GM19397 (cell line): ENCODE measurements around the gene CACNA1I.

Experiments
- ATAC-seq: cut with Tn5 transposase; IDR thresholded peaks from one replicate; pipeline ENCODE4 v1.9.1; 2021; ENCODE audit warnings: mild to moderate bottlenecking, moderate library complexity; ENCODE audit not compliant: unreplicated experiment

CACNA1I gene

DNA sequence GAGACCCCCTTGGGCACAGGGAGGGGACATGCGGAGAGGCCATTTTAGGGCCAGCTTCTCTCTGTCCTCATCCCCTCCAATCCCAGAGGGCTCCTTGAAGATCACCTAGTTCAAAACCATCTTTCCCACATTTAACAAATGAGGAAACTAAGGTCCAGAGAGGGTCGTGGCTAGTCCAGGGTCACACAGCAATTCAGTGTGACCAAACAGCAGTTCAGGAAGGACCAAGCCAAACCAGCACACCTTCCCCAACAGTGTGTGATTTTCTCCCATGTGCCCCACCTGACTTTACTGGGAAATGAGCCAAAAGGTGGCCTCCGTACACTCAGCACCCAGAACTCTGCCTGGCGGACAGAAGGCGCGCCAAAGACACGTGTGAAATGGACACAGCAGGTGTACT lies 51.3 kb downstream of the CACNA1I start:
- ATAC-seq, result no peak

DNA sequence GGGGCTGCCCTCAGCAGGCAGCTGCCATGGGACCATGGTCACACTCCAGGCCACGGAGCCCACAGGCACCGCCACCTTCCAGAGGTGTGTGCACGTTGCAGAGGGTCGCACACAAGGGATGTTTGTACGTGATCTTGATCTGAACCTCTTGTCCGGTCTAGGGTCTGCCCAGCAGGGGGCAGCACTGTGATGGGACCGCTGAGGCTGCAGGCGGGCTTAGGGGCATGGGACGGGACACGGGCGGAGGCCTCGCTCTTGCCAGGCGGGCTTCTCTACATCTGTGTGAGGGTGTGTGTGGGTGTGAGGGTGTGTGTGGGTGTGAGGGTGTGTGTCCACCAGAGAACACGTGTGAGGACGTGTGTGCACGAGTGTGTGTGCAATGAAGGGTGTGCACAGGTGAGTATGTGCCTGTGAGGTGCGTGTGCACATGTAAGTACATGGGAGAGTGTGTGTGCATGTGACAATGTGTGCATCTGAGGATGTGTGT lies 52.4 kb downstream of the CACNA1I start:
- no peak for ATAC-seq

DNA sequence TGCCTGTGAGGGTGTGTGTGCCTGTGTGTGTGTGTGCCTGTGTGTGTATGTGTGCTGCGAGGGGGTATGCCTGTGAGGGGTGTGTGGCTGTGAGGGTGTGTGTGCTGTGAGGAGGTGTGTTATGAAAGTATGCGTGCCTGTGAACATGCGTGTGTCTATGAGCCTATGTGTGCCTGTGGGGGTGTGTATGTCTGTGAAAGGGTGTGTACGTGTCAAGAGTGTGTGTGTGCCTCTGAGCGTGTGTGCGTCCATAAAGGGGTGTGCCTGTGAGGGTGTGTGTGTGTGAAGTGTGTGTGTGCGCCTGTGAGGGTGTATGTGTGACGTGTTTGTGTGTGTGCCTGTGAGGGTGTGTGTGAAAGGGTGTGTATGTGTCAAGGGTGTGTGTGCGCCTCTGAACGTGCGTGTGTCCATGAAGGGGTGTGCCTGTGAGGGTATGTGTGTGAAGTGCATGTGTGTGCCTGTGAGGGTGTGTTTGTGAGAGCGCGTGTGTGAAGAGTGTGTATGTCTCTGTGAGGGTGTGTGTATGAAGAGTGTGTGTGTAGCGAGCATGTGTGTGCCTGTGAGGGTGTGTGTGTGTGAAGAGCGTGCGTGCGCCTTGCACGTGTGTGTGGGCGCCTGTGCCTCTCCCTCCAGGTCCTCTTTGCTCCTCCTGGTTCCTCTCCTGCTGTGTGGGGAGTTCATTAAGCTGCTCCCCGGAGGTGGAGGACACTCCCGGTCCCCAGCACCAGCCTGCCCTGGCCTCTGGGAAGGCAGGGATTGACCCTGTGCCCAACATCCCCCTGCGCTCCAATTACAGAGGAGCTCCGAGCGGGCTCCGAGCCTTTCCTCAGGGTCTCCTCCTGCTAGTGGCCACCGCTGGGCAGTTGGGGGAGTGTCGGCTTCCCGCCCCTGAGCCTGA lies 53.3 kb downstream of the CACNA1I start:
- ATAC-seq, result no peak

DNA sequence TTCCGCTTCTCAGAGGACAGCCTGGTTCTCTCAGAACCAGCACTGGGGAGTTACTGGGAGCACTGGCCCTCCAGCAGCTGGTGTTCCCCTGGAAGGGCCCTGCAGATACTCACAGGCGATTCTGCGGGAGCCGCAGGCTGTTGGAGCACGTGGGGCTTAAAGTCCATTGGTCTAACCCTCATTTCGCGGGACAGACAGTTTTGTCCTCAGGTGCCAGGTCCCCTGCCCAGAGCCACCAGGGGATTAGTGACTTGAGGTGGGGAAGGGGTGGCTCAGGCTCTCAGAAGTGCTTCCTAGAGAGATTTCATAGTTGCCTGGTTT lies 53.9 kb downstream of the CACNA1I start:
- no peak for ATAC-seq

DNA sequence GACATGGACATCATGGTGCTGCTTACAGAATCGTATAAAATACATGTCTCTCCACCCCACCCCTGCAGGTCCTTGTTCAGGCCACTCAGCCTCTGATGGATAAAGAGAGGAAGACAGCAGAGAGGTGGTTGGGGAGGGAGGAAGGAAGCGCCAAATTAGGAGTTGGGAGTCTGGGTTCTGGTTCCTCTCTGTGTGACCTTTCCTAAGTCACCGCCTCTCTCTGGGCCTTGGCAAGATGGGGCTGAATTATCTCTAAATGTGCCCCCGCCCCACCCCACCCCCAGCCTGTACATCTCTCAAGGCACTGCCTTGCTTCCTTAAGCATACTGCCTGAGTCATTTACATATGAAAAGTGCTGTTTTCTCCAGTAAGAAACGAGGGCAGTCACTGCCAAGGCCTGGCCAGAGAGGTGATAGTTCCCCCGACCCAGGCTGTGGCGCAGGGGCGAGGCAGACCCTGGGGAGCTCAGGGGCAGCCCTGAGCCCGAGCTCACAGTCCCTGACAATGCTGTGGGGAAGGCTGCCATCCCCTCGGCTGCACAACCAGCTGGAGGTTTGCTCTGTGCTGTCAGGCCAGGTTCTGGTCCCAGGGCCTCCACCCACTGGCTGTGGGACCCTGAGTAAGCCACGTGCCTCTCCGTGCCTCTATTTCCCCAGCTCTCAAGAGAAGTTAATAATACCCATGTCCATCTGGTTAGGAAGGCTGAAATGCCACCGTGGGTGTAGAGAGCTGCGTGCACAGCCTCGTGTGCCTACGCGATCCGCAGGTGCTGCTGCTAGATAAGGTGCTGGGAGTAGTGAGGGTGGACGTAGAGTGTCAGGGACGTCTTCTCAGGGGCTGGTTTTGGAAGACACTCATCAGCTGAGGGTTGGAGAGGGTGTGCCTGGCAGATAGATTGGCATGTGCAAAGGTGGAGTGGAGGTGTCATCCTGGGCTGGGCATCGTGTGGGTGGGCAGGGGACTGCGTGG lies 55.3 kb downstream of the CACNA1I start:
- ATAC-seq, result no peak

DNA sequence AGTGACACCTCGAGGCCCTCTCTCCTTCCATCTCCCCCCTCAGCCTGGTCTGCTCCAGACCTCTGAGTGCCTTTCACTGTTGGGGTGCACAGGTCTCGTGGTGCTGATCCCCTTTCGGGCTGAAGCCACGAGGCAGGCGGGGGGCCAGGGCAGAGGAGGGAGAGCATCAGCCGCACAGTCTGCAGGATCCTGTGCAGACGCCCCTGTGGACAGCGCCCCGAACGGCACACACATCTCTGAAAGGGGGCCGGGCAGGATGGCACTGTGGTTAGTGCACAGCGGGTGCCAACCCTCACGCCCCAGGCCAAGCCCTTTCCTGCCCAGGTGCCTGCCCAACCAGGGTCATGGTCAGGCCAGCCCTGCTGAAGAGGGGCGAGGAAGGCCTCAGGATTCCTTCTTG lies 56.7 kb downstream of the CACNA1I start:
- no peak for ATAC-seq

DNA sequence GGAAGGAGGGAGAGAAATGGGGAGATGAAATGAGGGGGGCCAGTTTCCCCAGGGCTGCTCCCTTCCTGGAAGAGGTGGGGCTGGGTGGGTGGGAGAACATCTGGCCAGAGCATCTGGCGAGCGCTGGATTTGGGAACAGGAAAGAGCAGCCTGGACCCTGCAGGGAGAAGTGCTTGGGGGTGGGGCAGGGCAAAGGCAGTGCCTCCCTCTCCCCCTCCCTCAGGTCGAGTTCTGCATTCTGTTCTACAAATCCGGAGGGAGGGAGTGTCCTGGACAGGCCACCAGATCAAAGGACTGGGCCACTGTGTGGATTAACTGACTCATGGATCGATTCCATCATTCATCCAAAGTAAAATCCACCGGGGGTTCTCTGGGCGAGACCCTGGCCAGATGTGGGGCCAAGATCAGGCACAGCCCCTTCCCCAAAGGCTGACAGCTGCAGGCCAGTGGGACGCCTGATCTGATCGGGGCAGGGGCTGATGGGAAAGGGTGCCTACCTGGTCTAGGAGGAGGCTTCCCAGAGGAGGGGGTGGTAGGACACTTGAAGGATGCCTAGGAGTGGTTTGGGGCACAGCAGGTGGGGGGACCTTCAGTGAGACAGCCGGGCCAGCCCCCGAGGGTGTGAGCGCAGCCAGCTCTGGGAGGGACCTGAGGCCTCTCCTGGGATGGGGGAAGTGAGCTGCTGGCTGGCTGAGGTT lies 57.5 kb downstream of the CACNA1I start:
- ATAC-seq, result no peak

DNA sequence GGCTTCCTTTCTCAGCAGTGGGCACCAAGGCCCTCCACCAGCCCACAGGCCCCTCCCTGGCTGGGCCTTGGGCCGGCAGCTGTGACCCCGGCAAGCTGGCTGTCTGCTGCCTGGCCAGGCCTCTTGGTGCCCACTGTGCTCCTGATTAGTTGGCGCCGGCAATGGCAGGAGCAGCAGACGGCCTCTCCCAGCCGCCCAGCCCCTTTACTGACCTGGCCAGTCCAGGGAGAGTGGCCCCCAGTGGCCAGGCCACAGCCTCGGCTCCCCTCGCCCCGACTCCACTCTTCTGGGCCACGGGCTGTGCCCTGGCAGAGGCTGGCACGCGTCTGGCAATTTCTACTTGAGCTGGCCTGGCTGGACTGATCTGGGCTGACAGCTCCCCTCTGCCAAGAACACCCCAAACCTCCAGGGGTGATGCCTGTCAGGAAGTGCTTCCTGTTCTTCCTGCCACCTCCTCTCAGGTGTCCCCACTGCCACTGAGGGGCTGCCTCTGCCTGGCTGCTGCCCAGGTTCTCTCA lies 58.1 kb downstream of the CACNA1I start:
- no peak for ATAC-seq

DNA sequence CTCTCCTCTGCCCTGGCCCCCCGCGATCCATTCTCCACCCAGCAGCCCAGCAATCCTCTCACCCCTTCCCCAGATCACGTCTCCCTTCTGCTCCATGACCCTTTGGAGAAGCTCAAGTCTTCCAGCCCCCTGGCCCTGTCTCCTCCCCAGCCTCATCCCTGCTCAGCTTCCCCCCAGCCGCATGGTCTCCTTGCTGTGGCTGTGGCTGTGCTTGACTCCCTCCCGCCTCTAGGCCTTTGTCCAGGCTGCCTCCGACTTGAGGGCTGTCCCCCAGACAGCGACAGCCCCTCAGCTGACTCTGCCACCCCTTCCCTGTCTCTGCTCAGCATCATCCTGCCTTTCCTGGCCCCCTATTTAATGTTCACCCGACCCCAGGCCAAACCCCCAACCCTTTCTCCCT lies 59.3 kb downstream of the CACNA1I start:
- no peak for ATAC-seq

DNA sequence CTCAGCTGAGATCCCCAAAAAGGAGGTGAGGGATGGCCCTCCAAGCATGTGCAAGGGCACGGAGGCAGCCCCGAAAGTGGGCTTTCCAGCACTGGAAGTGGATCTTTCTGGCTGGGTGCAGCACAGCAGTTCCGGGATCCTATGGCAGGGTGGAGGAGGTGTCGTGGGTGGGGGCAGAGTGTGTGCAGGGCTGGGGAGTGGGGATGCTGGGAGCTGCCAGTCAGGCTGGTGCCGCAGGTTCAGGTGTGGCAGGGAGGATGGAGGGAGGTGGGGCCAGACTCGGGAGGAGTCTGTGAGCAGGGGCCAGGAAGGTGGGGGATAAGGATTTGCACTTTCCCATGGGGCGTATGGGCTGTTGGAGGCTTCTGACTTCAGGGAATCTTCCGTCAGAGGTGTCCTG lies 60.2 kb downstream of the CACNA1I start:
- ATAC-seq, result no peak

DNA sequence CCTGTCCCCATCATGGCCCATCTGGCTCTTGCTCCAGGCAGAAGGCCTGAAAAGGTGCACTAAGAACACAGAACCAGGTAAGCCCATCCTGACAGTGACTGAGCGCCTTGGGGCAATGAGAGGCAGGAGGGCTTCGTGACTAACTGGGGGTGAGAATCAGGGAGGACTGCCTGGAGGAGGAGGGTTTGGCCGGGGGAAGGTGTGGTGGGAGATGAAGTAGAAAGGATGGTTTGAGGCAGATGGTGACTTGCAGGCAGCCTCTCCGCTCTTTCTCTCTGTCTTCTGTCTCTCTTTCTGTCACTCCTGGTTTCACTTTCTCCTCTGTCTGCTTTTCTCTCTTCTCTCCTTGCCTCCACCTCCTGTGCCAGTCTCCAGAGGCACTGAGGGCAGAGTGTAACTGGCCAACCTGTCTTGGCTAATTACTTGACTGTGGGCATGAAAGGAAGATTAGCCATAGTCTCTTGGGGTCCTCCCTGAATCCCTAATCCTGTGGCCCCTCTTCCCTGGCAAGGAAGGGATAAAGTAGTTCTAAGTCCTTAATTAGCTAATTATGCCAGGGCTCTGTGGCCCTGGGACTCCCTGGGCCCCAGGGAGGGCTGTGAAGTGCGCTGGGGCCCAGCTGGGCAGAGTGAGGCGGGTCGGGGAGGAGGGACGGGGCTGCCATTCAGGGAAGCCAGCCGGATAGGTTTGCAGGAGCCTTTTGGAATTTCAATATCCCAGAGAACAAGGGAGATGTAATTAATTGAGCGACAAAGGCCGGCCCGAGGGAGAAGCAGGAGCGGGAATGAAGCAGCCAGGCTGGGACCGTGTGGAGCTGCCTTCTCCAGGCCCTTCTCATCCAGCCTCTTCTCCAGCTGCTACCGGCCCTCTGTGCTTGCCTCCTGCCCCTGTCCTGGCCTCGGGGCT lies 61.1 kb downstream of the CACNA1I start:
- no peak for ATAC-seq

DNA sequence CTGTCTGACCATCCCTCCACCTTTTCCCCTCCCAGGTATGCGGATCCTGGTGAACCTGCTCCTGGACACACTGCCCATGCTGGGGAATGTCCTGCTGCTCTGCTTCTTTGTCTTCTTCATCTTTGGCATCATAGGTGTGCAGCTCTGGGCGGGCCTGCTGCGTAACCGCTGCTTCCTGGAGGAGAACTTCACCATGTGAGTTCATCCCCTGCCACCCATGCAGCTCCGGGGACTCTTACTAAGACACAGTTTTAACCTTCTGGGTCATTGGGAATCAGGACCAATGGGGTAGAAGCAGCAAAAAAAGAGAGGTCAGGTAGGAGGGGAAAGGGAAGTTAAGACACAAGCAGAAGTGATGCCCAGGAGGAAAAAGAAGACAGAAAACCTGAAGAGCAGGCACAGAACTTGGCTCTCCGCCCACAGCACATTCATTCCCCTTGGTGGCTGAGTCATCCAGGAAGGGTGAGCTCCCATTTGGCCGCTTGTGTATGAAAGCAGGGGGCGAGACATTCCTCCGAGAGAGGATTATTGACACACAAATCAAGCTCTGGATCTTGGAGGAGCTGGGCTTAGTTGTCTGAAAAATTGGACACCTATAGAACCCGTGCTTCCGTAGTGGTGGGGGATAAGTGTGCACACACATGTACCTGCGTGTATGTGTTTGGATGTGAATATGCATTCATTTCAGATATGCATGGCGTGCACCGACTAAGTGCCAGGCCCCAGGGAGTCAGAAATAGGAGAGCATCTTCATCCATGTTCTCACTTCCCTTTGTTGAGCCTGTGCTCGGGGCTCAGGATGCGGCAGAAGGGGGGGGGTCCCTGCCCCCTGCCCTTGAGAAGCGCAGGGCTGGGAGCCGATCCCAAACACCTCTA lies 64.2 kb downstream of the CACNA1I start:
- no peak for ATAC-seq

DNA sequence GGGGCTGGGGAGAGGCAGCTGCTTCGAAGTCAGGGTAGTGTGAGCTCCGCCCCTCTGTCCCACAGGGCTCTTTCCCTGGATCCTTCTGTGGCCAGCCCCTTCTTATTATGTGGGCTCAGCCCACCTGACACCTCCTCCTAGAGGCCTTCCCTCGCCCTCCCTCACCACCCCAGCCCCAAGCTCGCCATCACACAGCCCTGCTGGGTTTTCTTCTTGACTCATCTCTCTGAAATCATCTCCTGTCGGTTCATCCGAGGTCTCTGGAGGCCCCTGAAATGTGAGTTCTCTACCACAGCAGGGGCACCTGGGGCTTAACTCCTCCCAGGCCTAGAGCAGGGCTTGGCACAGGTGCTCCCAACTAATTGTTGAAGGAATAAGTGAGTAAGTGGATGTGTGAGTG lies 65.2 kb downstream of the CACNA1I start:
- no peak for ATAC-seq

DNA sequence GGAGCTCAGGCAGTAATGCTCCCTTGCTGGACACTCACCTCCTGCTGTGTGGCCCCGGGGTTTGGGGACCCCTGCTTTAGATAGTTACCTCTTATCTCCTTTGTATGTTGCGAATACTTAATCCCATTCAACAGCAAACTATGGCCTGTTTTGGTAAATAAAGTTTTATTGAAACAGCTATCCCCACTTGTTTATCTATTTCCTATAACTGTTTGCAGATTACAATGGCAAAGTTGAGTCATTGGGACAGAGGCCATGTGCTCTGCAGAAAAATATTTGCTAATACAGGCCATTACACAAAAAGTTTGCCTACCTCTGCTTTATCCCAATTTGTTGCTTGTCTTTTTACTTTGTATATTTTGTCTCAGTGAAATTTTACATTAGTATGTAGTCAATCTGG lies 68.4 kb downstream of the CACNA1I start:
- ATAC-seq, result no peak

DNA sequence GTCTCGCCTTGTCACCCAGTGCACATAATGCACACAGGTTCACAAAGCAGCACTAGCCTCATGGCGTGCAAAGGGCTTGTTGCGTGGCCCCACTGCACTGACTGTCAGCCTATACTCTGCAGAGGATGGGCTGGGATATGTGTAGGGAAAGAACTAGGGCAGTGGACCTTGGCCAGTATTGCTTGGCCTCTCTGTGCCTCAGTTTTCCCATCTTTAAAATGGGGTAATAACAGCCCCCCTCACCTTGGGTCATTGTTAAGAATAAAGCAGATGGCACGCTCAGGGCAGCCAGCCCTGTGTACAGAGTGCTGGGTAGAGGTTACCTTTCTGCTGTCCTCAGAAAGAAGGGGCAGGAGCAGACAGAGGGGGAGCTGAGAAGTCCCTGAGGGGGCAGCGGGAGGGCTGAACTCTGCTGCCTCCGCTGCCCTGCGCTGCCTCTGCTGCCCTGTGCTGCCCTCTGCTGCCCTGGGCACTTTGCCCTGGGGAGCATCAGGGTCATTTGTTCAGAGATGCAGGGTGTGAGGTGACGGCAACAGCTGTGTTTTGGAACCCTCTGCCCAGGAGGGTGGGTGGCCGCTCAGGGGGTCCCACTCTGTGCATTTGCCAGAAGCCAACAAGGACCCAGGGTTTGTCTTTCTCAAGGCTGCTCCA lies 71.2 kb downstream of the CACNA1I start:
- ATAC-seq, result no peak

DNA sequence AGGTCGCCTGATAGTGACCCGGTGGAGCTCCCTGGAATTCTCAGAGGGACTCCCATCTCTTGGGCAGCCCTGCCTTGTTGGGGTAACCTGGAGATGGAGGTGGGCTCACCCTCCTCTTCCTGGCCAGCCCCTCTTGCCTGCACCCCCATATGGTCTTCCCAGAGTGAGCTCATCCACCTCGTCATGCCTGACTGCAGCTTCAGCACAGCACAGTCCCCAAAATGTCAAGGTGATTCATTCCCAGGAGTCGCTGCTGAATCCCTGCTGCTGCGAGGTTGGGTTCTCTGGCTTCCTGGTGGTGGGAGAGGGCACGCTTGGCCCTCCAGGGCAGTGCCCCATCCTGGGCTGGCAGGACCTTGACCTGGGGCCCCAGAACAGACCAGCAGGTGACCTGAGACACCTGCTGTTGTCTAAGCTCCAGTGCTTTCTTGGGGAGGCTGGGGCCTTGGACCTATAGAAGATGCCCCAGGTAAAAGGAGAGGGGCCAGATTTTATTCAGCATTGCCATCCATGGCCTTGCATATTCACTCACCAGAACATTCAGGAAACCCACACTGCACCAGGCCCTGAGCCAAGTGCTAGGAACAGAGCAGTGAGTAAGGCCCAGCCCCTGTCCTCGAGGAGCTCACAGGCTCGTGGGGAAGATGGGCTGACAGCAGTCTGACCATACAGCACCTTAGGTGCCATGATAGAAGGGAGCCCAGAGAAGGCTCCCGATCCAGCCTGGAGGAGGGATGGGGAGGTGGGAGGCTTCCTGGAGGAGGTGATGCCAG lies 72.9 kb downstream of the CACNA1I start:
- no peak for ATAC-seq

DNA sequence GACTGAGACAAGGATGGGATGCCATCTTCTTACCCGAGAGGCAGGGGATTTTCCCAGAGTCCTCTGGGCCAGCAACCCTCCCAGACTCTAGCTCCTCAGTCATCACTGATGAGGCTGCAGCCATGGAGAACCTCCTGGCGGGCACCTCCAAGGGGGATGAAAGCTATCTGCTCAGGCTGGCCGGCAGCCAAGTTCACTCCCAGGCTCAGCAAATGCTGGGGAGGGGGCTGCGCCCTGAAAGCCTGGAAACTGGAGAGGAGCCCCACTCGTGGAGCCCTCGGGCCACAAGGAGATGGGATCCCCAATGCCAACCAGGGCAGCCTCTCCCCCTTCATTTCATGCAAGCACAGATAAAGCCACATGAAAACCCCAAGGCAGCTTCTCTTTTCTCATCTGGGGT lies 75.0 kb downstream of the CACNA1I start:
- ATAC-seq, result no peak
